ENCODE measurements around the gene SLC2A8. TPM values are rescaled to one million over a fixed set of nuclear protein-coding genes. Genes with fewer than 3 reads are reported as not detected.

Gene SLC2A8
- total RNA-seq, 1 donor from 2014 or later = 13.8 TPM

DNA sequence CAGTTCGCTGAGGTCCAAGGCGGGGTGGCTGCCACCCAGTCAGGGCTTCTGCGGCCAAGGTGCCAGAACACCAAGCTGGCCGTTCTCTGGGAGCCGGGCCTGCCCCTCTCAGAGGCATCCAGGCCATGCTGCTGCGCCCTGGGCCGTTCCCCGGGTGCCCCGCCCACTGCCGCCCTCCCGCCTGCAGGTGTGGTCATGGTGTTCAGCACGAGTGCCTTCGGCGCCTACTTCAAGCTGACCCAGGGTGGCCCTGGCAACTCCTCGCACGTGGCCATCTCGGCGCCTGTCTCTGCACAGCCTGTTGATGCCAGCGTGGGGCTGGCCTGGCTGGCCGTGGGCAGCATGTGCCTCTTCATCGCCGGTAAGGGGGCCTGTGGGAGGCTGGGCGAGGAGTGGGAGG lies 7.7 kb downstream of the SLC2A8 start:
- Histone ChIP-seq H3K4me1 (no peaks in the 10 kb centered on the region), H3K27ac (no peak overlapping the region), H3K27me3 (no peaks in the 10 kb centered on the region), H3K9me3 (no peaks in the 10 kb centered on the region), H3K4me3 (no peak overlapping the region), H3K36me3 (peaks cover 0 to 36% of the 10 kb centered on the region in 2 donors)
- TF ChIP-seq POLR2AphosphoS5 (IDR thresholded peaks at IDR 0.05; ENCODE audit: insufficient read depth in 1 of 2, low read depth in 1 of 2) (no peak), POLR2A (IDR thresholded peaks at IDR 0.05) (no peak)
- TF ChIP-seq, protein P1, sequence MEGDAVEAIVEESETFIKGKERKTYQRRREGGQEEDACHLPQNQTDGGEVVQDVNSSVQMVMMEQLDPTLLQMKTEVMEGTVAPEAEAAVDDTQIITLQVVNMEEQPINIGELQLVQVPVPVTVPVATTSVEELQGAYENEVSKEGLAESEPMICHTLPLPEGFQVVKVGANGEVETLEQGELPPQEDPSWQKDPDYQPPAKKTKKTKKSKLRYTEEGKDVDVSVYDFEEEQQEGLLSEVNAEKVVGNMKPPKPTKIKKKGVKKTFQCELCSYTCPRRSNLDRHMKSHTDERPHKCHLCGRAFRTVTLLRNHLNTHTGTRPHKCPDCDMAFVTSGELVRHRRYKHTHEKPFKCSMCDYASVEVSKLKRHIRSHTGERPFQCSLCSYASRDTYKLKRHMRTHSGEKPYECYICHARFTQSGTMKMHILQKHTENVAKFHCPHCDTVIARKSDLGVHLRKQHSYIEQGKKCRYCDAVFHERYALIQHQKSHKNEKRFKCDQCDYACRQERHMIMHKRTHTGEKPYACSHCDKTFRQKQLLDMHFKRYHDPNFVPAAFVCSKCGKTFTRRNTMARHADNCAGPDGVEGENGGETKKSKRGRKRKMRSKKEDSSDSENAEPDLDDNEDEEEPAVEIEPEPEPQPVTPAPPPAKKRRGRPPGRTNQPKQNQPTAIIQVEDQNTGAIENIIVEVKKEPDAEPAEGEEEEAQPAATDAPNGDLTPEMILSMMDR (IDR thresholded peaks at IDR 0.05) = no peak
- no peak for DNase-seq (ENCODE audit: extremely low spot score in 2 of 2)
- intact Hi-C loops (cut with DNase I) = no loop called here

DNA sequence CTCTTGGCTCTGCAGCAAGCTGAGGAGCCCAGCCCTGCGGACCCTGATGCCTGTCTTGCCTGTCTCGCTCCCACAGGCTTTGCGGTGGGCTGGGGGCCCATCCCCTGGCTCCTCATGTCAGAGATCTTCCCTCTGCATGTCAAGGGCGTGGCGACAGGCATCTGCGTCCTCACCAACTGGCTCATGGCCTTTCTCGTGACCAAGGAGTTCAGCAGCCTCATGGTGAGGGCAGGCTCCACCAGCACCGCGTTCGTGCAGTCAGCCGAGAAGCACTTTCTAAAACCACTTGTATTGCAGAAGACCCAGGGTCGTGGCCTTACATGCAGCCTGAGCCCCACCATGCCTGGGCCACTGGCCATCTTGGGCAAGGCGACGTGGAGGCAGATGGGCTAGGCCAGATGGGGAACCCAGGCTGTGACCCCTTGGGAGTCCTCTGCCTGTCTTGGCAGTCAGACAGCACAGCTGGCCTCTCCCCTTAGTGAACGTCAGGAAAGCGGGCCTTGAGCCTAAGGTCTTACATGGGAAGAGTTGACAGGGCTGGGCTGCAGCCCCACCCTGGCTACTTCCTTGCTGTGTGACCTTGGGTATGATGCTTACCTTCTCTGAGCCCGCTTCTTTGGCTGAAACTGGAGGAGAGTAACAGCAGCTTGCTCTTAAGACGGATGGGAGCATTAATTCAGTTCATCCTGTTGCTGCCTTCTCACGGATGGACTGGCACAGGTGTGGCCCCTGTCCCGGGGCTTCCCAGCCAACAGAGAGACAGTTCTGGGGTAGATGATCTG lies 8.6 kb downstream of the SLC2A8 start:
- no peak for TF ChIP-seq POLR2A (IDR thresholded peaks at IDR 0.05)
- TF ChIP-seq, protein P1 (IDR thresholded peaks at IDR 0.05) = no peak
- no peak for TF ChIP-seq POLR2AphosphoS5 (IDR thresholded peaks at IDR 0.05; ENCODE audit: insufficient read depth in 1 of 2, low read depth in 1 of 2)
- H3K36me3 ChIP-seq = peaks cover 0 to 36% of the 10 kb centered on the region in 2 donors

GRCh38 chr9:127406799-127407491 lies 10.0 kb downstream of the SLC2A8 start:
- no peak for DNase-seq (ENCODE audit: extremely low spot score in 2 of 2)
- H3K36me3 ChIP-seq = peaks cover 0 to 32% of the 10 kb centered on the region in 2 donors
- no peak overlapping the region for H3K27ac ChIP-seq
- TF ChIP-seq, protein P1 (IDR thresholded peaks at IDR 0.05) = no peak
- TF ChIP-seq POLR2A (IDR thresholded peaks at IDR 0.05) (no peak), POLR2AphosphoS5 (IDR thresholded peaks at IDR 0.05; ENCODE audit: insufficient read depth in 1 of 2, low read depth in 1 of 2) (no peak)
- intact Hi-C loops (cut with DNase I) = no loop called here
- H3K4me1 ChIP-seq = no peaks in the 10 kb centered on the region
- no peak overlapping the region for H3K4me3 ChIP-seq
- no peaks in the 10 kb centered on the region for H3K9me3 ChIP-seq
- H3K27me3 ChIP-seq = no peaks in the 10 kb centered on the region

More for the DNA sequence above, 8.6 kb downstream of the SLC2A8 start:
- H3K4me1 ChIP-seq = no peaks in the 10 kb centered on the region
- intact Hi-C loops (cut with DNase I) = no loop called here
- no peak overlapping the region for H3K27ac ChIP-seq
- DNase-seq (ENCODE audit: extremely low spot score in 2 of 2) = no peak
- no peaks in the 10 kb centered on the region for H3K27me3 ChIP-seq
- no peaks in the 10 kb centered on the region for H3K9me3 ChIP-seq
- no peak overlapping the region for H3K4me3 ChIP-seq

DNA sequence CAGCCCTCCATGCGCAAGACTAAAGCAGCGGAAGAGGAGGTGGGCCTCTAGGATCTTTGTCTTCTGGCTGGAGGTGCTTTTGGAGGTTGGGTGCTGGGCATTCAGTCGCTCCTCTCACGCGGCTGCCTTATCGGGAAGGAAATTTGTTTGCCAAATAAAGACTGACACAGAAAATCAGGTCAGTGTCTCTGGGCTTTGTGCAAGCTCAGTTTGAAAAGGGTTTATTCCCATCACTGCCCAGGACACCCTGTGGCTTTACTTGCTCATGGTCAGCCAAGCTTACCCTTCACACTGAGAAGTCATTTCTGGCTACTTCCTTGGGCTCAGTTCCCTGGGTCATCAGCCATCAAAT lies 10.5 kb downstream of the SLC2A8 start:
- TF ChIP-seq, protein P1 (IDR thresholded peaks at IDR 0.05) = no peak
- TF ChIP-seq POLR2A (IDR thresholded peaks at IDR 0.05) (no peak), POLR2AphosphoS5 (IDR thresholded peaks at IDR 0.05; ENCODE audit: insufficient read depth in 1 of 2, low read depth in 1 of 2) (no peak)
- no peaks in the 10 kb centered on the region for H3K9me3 ChIP-seq
- no peaks in the 10 kb centered on the region for H3K27me3 ChIP-seq
- peaks cover 0 to 26% of the 10 kb centered on the region in 2 donors for H3K36me3 ChIP-seq
- no peak overlapping the region for H3K4me3 ChIP-seq
- no peak for DNase-seq (ENCODE audit: extremely low spot score in 2 of 2)
- intact Hi-C loops (cut with DNase I) = no loop called here
- H3K4me1 ChIP-seq = no peaks in the 10 kb centered on the region
- no peak overlapping the region for H3K27ac ChIP-seq

- Histone ChIP-seq H3K4me1 (no peaks in the 10 kb centered on the region), H3K27ac (no peak overlapping the region), H3K27me3 (no peaks in the 10 kb centered on the region), H3K36me3 (no peaks in the 10 kb centered on the region), H3K9me3 (no peaks in the 10 kb centered on the region), H3K4me3 (no peak overlapping the region)
- DNase-seq (ENCODE audit: extremely low spot score in 2 of 2) = no peak
- TF ChIP-seq POLR2A (IDR thresholded peaks at IDR 0.05) (no peak), POLR2AphosphoS5 (IDR thresholded peaks at IDR 0.05; ENCODE audit: insufficient read depth in 1 of 2, low read depth in 1 of 2) (no peak)
- TF ChIP-seq, protein P1 (IDR thresholded peaks at IDR 0.05) = no peak
- intact Hi-C loops (cut with DNase I) = no loop called here
Measured at GRCh38 chr9:127411122-127411521, 14.2 kb downstream of the SLC2A8 start.

All from vagina (tissue), 2 donors.